ENCODE measurements around the gene SCAMP1. TPM values are rescaled to one million over a fixed set of nuclear protein-coding genes. Genes with fewer than 3 reads are reported as not detected.

Gene SCAMP1
- total and polyA plus RNA-seq, 2 of the 13 experiments (the other 11 are each of a cell fraction or from before 2014, with no cell fraction given): 18.2 to 33.7 TPM

- TF ChIP-seq DBP (CRISPR knock-in tag; IDR thresholded peaks at IDR 0.05; ENCODE audit: not compliant biosample characterization) (no peak), CENPBD1 (CRISPR knock-in tag; IDR thresholded peaks at IDR 0.05; ENCODE audit: borderline replicate concordance, low read depth) (no peak), SMC3 (IDR thresholded peaks at IDR 0.05; ENCODE audit: low read length) (no peak), ZNF331 (CRISPR knock-in tag; IDR thresholded peaks at IDR 0.05) (peak; percentile 87), ZNF709 (CRISPR knock-in tag; IDR thresholded peaks at IDR 0.05) (peak; percentile 70), PCBP1 (IDR thresholded peaks at IDR 0.05; ENCODE audit: borderline replicate concordance, low read depth, low read length) (peak; percentile 19), ZNF274 (CRISPR knock-in tag; IDR thresholded peaks at IDR 0.05) (no peak), ATF7 (IDR thresholded peaks at IDR 0.05) (no peak), ATF7 (CRISPR knock-in tag; IDR thresholded peaks at IDR 0.05) (0 out of 2 replicates have a peak, but pooled peaks have one; percentile 66), ARID4A (CRISPR knock-in tag; IDR thresholded peaks at IDR 0.05; ENCODE audit: borderline replicate concordance) (peak; percentile 79), THAP8 (CRISPR knock-in tag; IDR thresholded peaks at IDR 0.05; ENCODE audit: borderline replicate concordance) (0 out of 2 replicates have a peak, but pooled peaks have one; percentile 15), ZBTB42 (CRISPR knock-in tag; IDR thresholded peaks at IDR 0.05) (no peak), YEATS2 (CRISPR knock-in tag; IDR thresholded peaks at IDR 0.05; ENCODE audit: borderline replicate concordance) (no peak)
- TF ChIP-seq, protein P1, sequence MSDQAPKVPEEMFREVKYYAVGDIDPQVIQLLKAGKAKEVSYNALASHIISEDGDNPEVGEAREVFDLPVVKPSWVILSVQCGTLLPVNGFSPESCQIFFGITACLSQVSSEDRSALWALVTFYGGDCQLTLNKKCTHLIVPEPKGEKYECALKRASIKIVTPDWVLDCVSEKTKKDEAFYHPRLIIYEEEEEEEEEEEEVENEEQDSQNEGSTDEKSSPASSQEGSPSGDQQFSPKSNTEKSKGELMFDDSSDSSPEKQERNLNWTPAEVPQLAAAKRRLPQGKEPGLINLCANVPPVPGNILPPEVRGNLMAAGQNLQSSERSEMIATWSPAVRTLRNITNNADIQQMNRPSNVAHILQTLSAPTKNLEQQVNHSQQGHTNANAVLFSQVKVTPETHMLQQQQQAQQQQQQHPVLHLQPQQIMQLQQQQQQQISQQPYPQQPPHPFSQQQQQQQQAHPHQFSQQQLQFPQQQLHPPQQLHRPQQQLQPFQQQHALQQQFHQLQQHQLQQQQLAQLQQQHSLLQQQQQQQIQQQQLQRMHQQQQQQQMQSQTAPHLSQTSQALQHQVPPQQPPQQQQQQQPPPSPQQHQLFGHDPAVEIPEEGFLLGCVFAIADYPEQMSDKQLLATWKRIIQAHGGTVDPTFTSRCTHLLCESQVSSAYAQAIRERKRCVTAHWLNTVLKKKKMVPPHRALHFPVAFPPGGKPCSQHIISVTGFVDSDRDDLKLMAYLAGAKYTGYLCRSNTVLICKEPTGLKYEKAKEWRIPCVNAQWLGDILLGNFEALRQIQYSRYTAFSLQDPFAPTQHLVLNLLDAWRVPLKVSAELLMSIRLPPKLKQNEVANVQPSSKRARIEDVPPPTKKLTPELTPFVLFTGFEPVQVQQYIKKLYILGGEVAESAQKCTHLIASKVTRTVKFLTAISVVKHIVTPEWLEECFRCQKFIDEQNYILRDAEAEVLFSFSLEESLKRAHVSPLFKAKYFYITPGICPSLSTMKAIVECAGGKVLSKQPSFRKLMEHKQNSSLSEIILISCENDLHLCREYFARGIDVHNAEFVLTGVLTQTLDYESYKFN (CRISPR knock-in tag; conservative IDR thresholded peaks at IDR 0.05): peak; percentile 49; the same call in 1 of the 2 replicates
These were observed at the start of gene SCAMP1 (continued) for GRCh38 chr5:78359831-78360673.

Measured in HepG2 (cell line).